HG03442 (cell line): ENCODE data around the gene PRR14.
"Not testable (repeated sequence)": the region's sequence is repeated elsewhere in the genome, so short reads cannot be mapped to it uniquely, and the experiment has no call there.

Experiments used
- ATAC-seq: cut with Tn5 transposase; IDR thresholded peaks from one replicate; pipeline ENCODE4 v1.9.1; 2021; ENCODE audit warnings: mild to moderate bottlenecking, moderate library complexity; ENCODE audit not compliant: unreplicated experiment

Gene PRR14

DNA sequence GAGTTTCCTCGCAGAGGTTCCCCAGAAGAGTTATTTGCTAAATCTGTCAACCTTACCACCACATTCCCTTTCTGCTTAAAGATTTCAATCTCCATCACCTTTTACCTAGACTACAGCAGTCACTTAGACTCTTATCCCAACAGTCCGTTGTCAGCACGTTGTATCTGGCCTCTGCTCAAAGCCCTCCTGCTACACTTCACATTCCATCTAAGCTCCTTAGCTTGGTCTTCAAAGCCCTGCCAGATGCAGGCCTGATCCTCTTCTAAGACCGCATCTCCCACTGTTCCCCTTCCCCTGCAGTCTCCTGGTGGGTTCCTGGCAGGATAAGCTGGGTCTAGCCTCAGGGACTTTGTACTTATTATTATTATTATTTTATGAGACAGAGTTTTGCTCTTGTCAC, 37.9 kb downstream of the PRR14 start:
- ATAC-seq, result no peak

- no peak for ATAC-seq
Observed at GRCh38 chr16:30691907-30692306, 41.1 kb downstream of the PRR14 start.

GRCh38 chr16:30692396-30693064, 41.8 kb downstream of the PRR14 start:
- no peak for ATAC-seq

GRCh38 chr16:30694926-30695693, 44.4 kb downstream of the PRR14 start:
- ATAC-seq, result no peak

- ATAC-seq, result not testable (repeated sequence)
Observed at GRCh38 chr16:30696646-30697045, 45.9 kb downstream of the PRR14 start.

- no peak for ATAC-seq
Observed at GRCh38 chr16:30697264-30698138, 46.7 kb downstream of the PRR14 start.

GRCh38 chr16:30698139-30698815, 47.5 kb downstream of the PRR14 start:
- ATAC-seq, result peak; percentile 82

DNA sequence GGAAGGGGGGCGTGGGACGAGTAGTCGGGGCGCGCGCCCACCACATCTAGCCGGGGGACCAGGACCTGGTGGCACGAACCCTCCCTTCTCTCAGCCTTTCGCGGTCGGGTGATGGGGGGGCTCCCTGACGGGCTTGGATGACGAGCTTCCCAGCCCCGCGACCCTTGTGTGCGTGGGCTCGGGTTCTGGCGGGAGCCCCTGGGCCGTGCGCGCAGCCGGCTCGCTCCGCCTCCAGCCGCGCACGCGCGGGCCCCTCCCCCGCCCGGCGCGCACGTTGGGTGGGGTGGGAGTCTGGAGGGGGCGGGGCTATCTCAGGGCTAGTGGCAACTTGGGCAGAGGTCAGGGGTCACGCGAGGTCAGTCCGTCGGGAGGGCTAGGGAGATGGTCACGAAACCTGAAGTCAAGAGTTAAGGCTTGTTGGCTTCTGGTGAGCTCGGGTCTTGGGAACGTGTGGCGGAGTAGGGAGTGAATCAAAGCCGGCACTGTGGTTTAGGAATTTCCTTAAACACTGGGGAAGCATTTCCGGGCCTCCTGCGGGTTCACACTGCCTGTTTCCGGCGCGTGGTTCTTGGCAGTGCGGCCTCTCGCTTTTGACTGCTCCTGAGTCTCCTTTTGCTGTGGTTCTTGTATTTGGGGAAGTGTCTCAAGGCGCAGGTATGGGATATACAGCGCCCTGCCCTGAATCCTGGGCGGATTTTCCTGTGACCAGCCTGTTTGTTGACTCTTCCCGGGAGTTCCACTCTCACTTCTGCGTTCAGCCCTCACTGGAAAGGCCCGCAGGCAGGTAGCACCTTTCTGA, 48.3 kb downstream of the PRR14 start, which contains the start of gene SRCAP:
Gene SRCAP (plus strand): TSS at position 356 of the 799 bp plus-strand sequence. CDS start 1,654 bp downstream, outside the sequence.
- ATAC-seq, result peak; percentile 31

DNA sequence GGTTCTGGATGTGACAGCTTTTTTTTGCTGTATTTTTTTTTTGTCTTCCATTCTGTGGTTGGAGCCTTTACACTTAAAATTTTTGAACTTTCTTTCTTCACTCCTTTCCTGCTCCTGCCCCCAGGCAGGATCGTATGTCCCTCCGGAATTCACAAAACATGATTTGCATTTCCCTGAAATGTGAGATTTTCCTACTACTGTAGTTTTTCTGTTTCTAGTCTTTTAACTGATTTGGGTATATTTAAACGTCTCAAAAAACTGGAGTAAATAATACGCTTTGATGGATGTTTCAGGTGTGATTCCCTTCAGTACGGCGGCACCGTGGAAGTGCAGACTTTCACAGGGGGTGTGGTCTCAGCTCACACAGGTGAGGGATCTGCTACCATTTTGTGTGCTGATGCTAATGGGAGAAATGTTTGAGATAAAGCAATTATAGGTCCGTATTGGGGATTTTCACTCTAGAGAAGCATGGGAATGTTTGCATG, 48.9 kb downstream of the PRR14 start:
- no peak for ATAC-seq

GRCh38 chr16:30700491-30700890, 49.7 kb downstream of the PRR14 start:
- ATAC-seq, result no peak

DNA sequence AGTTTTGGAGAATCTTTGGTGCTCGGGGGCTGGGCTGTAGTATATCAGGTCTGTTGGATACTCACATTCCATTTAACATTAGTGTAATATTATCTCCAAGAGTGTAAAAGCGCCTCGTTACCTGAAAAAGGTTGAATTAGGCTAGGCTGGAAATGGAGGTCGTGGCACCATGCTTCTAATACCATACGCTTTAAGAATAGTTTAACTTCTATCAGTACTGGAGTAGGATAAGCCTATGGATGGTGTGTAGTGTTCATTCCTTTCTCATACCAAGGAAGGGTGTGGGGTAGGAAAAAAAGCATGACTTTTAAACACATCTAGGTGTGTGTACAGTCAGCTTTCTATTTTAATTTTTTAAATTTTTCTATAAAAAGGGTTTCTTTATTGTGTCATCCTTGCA, 50.2 kb downstream of the PRR14 start:
- no peak for ATAC-seq

GRCh38 chr16:30703071-30703470, 52.3 kb downstream of the PRR14 start:
- not testable (repeated sequence) for ATAC-seq

GRCh38 chr16:30703971-30704370, 53.2 kb downstream of the PRR14 start:
- no peak for ATAC-seq
